GM04504 (cell line): ENCODE data around the gene KCNK10.

Experiments used
- DNase-seq: peaks from one replicate; pipeline ENCODE4 v3.0.0-alpha.2; 2012; ENCODE audit warnings: low read depth

KCNK10 gene

GRCh38 chr14:88318406-88318805 lies 4.7 kb downstream of the KCNK10 start:
- DNase-seq = no peak

DNA sequence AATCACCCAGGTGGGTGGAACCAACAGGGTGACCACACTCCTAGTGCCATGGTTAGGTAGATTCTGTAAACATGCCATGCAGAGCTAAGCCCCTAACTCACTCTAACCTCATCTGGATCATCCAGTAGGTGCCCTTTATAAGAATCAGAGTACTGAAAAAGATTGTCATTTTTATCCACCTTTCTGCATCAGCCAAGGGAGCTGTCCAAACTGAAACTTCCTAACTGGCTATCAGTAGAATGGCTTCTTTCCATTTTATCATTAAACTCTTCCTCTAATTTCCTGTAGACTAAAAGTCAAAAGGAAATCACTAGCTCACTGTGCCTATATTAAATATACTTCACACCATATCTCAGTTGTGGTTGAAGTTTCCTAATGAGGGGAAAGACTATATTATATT lies 6.5 kb downstream of the KCNK10 start:
- no peak for DNase-seq

GRCh38 chr14:88312257-88312656 lies 10.8 kb downstream of the KCNK10 start:
- DNase-seq = no peak

- no peak for DNase-seq
Observed at GRCh38 chr14:88311780-88312179, 11.3 kb downstream of the KCNK10 start.

- no peak for DNase-seq
Observed at GRCh38 chr14:88310449-88310848, 12.6 kb downstream of the KCNK10 start.

GRCh38 chr14:88310021-88310420 lies 13.0 kb downstream of the KCNK10 start:
- no peak for DNase-seq

DNA sequence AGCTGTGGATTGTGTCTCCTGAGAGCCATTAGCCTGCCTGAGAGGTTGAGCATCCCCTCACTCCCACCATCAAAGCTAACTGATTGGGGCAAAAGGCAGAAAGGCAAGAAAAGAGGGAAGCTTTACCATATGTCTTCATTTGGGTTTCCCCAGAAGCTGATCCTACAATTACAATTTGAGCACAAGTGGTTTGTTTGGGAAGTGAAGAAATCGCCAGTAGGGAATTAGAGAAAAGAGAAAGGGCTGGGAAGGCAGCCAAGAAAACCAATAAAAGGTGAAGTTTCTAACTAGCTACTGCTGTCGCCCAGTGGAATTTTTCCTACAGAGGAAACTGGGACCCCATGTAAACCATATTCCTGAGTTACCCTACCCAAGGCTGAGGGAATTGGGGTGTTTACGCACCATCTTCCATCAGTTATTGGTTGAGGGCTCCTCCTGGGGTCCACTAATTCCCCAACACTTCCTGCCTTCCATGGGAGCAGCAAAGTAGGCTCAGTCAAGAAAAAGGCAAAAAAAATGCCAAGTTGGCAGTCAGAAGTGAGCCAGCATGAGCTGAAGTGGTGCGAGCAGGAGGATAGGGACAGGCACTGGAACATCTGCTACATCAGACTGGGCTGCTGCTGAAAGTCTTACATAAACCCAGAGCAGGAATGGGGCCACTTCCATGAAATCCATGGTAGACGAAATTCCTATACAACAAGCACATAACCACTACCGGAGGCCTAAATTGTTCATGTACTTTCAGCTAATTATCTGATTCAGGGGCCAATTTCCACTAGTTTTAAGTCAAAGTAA lies 17.3 kb downstream of the KCNK10 start:
- no peak for DNase-seq

DNA sequence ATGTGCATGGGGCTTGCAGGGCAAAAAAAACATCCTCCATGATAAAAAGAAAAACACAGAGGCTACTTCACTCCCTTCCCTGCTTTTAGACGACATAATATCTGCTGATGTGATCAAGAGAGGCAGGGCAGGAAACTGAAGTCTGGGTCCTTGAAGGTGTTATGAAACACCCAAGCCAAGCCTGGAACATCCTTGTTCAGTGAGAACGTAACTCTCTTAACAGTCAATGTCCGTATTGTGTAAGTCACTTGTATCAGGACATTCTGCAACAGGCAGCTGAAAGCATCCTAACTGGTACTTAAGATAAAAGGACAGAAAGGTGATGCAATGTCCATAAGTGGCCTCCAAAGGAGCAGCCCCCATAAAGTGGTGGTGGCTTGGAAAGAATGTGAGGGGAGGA lies 20.0 kb downstream of the KCNK10 start:
- no peak for DNase-seq

DNA sequence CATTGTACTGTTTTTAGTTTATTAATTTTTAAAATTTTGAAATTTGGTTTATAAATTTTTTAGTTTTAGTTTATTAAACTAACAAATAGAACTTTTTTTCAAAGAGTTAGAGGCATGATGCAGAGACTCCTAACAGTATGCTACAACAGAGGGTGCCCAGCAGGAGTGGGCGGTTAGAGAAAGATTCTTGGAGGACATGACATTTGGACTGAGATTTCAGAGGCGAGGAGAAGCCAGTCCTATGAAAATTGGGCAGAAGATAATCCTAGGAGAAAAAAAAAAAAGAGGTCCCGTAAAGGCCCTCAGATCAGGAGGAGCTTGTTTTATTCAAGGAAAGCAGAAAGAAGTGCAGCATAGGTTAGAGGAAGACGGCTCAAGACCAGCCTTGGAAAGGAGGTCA lies 21.7 kb downstream of the KCNK10 start:
- no peak for DNase-seq

GRCh38 chr14:88300817-88301216 lies 22.3 kb downstream of the KCNK10 start:
- DNase-seq = no peak

DNA sequence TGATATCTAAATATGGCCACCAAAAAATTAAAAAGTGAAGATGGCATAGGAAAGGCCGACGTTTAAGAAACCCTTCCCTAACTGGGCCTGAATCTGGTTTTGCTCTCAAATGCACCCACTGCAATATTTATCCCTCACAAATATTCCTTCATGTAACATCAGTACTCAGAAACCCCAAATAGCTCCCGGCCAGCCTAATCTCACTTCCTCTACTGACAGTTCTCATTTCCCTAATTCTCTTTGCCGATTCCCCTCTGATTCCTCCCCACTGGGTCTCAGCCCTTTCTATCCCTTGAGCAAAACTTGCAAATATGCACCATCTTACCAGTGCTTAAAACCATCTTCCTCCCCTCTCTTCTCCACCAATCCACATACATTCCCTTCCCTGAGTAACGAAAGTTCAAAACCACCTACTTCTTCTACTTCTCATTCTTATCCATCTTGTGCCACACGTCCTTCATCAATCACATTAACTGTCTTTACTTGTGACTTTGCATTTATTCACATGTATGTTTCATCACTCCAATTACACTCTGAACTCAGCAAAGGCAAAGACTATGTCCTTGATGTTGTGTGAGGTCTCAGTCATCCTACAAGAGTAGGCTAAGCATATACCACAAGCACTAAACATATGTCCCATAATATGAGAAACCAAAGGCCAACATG lies 23.1 kb downstream of the KCNK10 start:
- no peak for DNase-seq

GRCh38 chr14:88297306-88297705 lies 25.8 kb downstream of the KCNK10 start:
- no peak for DNase-seq

- DNase-seq = no peak
Observed at GRCh38 chr14:88296351-88296750, 26.7 kb downstream of the KCNK10 start.

DNA sequence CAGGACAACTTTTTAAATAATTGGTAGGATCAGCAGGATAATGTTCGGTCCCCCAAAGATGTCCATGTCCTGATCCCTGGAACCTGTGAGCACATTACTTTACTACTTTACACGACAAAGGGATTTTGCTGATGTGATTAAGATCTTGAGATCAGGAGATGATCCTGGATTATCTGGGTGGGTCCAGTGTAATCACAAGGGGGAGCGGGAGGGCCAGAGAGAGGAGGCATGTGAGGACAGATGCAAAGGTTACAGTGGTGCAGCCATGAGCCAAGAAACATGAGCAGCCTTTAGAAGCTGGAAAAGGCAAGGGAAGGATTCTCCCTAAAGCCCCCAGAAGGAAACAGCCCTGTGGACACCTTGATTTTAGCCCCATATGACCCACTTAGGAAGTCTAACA lies 33.1 kb downstream of the KCNK10 start:
- no peak for DNase-seq

- DNase-seq = peak; percentile 6
Observed at GRCh38 chr14:88289234-88289633, 33.8 kb downstream of the KCNK10 start.

DNA sequence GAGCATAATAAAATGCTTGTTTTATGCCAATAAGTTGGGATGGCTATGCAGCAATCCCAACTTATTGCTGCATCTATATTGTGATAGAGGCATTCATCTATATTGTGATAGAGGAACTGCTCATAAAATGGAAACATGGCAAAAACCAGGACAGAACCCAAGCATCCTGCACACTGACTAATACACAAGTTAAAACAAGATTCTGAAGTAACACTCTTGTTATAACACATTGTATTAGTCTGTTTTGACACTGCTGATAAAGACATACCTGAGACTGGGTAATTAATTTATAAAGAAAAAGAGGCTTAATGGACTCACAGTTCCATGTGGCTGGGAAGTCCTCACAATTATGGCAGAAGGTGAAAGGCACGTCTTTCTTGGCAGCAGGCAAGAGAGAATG lies 36.8 kb downstream of the KCNK10 start:
- no peak for DNase-seq

GRCh38 chr14:88281447-88281846 lies 41.6 kb downstream of the KCNK10 start:
- no peak for DNase-seq

- DNase-seq = no peak
Observed at GRCh38 chr14:88276923-88277596, 46.0 kb downstream of the KCNK10 start.

DNA sequence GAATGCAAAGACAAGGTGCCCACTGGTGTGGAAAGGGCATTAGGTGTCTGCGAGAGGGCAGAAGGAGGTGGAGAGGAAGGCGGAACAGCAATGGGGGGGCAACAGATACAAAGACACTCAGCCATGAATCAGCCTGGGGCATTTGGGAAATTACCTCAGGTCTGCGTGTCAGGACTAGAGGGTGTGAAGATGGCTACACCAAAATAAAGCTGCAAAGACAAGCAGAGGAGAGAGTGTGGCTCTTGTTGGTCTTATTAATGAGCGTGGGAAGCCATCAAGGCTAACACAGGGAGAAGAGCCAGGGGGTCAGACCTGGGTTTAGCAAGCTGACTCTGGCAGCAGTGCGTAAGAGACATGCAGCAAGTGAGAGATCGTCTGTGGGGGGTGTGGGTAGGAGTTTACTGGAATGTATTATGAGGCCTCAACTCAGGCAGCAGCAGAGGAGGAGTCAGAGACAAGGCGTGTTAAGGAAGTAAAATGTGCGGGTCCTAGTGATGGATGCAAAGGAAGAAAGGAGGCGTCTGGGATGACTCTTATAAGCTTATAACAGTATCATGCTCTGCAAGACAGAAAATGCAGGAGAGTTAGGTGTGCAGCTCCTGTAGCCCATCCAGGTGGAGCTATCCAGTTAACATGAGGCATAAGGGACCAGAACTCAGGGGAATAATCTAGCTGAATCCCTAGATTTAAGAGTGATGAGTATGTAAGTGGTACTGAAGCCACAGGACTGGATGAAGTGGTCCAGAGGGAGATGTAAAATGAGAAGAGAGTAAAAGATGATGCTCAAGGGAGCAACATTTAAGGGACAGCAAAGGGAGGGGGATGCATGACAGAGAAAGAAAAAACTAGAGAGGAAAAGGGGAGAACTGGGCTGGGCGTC lies 50.4 kb downstream of the KCNK10 start:
- DNase-seq = no peak

DNA sequence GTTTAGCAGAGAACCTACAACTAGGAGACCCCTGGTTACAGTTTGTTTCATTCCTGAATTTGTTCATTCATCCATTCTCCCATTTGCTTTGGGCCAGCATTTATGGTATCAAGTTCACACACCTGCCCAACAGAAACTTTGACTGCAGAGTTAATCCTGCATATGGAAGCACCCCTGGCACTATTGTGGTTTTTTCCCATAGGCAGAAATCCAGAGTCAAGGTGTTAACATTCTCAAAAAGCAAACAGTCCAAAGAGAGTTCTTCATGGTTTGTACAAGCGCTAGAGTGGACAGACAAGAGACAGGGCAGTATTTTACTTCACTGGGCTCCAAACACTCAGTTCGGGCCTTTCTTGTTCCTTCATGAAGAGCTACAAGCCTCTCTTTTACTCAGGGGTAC lies 51.9 kb downstream of the KCNK10 start:
- DNase-seq = no peak

GRCh38 chr14:88270776-88271175 lies 52.3 kb downstream of the KCNK10 start:
- DNase-seq = no peak

DNA sequence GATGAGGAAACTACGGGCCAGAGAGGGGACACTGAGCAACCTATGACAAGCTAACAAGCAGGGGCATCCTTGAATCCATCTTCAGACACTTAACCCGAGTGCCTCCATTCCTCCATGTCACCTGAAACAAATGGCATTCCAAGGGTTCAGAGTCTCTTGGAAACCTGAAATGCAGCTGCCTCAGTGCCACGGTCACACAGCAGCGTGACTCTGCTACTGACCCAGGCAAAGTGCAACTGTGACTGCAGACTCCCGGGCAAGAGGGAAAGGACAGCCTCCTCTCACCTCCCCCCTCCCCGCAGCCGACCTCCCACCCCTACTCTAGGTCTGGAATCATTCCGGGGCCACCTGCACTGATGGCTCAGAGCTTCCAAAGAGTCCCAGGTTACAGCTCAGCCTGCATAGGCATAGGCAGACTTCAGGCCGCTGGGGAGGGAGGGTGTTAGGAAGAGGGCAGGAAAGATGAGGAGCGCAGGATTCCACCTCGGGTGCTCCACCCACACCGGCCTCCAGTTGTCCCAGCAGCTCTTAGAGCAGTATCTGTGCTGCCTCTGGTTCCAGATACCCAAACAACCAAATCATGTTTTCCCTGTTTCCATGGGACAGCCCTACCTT lies 53.2 kb downstream of the KCNK10 start:
- DNase-seq = no peak
